GM03348 (cell line): ENCODE results near the gene PLEKHA7.
A peak's percentile ranks its signal among the peaks of the same experiment; 100 is the strongest.
"Not testable (repeated sequence)": the region's sequence is repeated elsewhere in the genome, so short reads cannot be mapped to it uniquely, and the experiment has no call there.

Experiments
- DNase-seq: peaks from one replicate; pipeline ENCODE4 v3.0.0; 2012; ENCODE audit warnings: low spot score

Gene PLEKHA7

DNA sequence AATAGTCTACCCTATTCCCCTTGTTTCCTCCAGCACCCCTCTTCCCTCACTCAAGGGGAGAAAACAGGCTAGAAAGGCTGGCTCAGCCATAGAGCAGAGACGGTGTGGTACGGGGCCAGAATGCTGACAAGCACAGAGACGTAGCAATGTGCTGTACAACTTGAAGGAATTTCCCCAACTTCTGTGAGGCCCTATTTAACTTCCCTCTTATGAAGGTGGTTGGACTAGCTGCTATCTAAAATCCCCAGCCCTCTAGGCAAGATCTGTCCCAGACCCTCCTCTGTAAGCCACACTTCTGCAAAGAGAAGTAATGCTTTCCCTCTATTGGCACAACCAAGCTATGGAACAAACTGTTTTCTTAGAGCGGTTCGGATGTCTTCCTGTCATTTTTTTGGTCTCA lies 37.8 kb downstream of the PLEKHA7 start:
- no peak for DNase-seq

DNA sequence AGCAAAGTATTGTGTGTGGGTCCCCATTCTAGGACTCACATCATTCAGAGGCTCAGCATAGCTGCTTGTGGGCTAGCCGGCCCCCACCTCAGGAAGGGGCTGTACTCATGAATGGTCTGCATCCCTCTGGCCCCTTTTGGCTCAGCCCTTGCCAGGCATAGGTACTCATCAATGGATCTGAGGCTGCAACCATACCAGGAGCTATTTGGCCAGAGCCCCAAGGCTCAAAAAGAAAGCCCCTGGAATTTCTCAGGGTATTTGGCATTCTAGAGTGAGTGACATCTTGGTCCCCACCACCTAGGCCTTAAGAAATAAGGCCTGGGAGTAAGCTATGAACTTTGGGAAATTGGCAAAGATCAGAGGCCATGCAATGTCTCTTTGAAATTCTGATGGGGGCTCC lies 38.3 kb downstream of the PLEKHA7 start:
- no peak for DNase-seq

DNA sequence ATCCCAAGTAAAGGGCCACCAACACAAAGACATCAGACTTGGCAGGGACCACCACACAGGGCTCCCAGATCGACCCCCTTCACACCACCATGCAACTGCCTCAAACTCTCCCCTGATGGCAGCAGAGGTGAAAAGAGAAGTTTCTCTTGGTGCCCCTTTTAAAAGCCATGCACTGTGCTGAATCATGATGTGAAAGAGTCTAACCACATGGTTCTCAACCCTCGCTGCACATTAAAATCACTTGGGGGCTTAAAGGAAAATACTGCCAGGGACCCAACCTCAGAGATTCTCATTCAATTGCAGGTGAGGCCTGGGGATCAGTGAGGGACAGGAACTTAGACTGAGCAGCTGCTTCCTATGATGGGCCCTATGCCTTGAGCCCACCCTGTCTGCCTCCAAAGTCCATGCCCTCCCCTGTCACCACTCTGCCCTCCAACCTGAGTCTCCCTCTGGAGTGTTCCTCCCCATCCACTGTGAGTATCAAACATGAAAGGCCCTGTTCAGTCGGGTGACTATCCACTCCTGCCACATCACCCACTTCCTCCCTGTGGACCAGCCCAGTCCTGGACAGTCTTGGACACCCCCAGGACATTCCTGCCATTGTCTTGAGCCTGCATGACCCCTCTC lies 40.8 kb downstream of the PLEKHA7 start:
- DNase-seq = no peak

DNA sequence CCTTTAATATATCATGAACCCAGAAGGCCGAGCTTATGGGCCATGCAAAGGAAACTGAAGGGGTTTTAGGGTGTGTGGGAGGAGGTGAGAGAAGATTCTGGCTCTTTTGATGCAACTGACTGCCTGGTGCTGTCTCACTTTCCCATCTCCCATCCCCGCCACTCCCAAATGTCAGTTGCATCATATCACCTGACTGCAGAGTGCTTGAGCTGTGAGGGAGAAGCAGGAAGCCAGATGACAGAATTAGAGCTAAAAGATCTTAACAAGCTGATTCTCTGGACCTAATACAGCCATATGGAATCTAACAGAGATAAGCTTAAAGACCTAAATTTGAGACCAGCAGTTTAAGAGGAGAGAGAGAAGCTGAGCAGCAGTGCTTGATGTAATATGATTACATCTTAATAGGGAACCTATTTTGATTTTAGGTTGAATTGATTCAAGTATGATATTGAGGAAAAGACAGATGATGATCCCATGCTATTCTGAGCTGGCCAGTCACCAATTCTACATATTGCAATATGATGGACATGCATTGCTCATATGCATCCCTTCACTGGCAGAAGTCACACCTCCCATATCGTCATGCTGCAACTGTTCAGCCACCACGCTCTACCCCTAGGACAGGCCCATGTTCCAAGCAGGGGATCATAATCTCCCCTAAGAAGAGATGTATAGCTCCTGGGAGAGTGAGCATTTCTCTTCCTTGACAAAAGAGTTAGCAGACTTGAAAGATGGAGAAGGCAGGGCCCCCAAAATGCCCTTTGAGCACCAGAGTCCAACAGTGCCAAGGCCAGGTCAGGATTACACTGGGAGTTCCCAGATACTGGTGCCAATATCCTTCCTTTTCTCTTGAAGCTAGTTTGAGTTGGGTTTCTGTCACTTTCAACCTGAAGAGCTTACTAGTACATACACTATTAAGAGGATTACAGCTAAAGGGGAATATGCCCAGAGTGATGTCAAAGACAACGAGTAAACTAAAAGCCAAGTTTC lies 44.9 kb downstream of the PLEKHA7 start:
- DNase-seq = no peak

DNA sequence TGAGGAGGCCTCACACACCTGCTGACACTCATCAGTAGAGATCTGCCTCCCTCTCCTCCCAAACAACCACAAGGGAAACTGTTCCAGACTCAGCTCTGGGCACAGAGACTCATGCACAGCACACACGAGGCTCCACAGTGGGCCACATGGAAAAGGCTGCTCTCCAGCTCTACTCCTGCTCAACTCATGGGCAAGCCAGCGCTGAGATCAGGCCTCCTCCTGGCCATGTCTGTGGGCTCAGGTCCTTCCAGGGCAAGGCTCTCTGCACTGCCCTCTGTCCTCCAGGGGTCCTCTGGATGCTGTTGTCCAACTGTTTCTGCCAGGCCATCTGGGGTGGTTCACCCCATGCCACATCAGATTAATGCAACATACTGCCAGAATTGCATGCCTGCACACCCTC lies 46.0 kb downstream of the PLEKHA7 start:
- no peak for DNase-seq

DNA sequence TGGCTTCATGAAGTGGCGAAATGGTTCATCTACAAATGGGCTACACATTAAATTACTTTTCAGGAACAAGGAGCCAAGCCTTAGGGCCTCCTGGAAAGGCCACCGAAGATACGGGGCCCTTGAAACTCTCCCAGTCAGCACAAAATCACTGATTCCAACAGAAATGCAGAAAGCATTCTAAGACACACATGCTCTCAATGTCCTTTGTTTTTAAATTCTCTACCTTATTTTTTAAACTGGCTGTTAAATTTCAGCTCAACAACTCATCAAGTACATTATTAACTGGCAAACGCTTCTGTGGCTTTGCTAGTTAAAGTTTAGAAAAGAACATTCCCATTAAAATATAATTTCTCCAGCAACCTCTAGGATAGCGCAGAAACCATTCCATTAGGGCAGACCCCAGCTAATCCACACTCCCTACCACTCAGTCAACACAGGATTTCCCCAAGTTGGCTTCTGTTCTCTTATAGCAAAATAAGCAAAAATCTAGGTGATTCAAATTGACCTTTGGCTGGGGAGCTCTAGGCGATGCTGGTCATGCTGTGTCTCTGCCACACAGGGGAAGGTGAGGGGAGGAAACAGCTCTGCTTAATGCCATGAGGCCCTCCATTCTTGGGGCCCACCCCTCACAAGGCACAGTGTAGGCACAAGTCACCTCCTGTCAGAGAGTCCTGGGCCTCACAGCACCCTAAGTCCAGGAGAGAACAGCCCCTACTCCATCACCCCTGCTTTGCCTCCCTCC lies 47.1 kb downstream of the PLEKHA7 start:
- no peak for DNase-seq

DNA sequence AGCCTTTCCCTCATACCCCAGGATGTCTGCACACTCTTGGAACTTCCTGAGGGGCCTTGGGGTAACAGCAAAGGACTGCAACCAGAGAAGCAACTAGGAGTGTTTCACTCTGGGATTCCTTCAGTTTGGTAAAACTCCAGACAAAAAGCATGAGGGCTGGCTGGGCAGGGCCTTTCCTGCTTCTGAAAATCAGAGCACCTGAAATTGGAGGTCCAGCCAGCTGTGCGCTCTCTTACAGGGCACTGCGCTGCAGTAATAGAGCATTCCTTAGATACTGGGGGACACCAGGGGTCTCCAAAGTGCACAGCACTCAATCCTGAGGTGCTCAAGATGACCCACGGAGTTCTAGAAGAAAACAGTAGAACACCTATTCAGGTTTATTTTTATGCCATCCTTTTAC lies 49.7 kb downstream of the PLEKHA7 start:
- DNase-seq = no peak

DNA sequence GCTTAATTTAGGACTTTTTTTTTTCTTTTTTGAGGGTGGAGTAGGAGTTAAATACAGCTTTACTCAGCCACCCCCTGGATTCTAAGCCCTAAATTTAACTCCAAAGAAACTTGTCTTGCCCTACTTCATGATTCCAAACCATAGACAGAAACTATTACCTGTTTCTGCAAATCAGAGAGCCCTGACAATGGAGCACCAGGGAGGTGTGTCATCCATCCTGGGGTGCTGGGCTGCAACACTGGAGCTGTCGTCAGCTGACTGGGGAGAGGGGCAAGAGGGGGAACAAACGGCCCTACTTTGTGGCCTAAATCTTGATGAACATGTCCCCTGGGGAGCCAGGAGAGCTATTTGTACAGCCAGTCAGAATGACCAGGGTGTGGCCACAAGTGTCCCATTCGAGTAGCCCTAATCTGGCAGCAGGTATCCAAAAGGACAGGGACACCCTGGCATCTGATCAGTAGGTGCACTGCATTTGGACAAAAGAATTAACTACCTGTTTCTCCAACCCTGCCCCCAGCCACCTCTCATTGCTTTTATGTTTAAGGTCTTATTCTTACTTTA lies 50.8 kb downstream of the PLEKHA7 start:
- no peak for DNase-seq

DNA sequence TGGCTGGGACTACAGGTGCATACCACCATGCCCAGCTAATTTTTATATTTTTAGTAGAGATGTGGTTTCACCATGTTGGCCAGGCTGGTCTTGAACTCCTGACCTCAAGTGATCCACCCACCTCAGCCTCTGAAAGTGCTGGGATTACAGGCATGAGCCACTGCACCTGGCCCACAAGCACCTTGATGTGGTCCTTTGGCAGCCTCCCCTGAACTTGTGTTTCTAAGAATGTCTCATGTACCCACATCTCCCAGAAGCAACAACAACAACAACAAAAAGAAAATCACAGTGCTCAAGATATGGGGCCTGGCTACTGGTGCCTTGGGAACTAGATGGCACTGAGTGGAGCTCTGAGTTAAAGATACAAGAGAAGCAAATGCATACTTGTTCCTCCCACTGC lies 51.6 kb downstream of the PLEKHA7 start:
- not testable (repeated sequence) for DNase-seq

DNA sequence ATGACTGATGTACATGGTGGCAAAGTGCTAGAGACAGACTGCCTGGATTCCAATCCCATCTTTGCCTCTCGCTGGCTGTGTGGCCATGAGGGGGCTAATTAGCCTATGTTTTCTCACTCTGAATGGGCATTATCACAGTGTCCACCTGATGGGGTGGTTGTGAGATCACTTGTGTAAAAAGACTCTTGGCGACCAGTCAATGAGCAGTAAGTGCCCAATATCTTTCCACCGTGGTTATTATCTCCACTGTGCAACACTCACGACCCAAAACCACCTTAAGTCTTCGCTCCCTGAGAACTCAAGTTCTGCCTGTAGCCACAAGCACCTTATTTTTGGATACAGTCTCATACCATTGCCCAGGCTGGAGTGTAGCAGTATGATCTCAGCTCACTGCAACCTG lies 52.1 kb downstream of the PLEKHA7 start:
- DNase-seq = no peak

DNA sequence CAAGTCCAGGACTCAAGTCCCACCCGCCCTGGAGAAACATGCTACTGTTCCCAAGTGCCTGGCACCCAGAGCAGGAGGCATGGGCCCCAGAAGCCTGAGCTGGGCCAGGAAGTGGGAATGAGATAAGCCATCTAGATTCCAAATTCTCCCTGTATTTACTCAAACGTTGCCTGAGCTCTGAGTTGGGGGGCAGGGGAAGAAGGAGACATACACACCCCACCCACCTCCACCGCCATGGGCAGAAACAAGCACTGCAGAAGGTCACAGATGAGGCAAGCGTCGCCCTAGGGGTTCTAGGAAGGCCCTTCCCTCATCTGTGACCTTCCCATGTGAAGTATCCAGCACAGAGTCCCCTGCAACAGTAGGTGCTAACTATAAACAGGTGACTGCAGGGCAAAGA lies 54.0 kb downstream of the PLEKHA7 start:
- no peak for DNase-seq

DNA sequence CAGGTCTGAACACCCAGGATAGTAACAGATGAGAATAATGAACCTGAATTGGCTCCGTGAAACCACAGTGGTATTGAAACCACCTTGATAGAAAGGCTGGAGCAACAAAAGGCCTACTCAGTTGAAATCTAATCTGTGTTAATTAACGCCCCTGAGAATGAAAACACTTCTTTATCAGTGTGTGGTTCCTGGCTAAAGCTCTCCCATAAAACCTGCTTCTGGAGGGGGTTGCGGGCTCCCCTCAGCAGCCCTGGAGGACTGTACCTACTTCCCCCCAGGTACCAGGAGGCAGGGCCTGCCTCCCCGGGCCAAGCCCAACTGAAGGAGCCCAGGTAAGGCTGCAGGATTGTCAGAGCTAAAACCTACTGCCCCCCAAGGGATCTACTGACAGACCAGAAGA lies 54.6 kb downstream of the PLEKHA7 start:
- DNase-seq = no peak

DNA sequence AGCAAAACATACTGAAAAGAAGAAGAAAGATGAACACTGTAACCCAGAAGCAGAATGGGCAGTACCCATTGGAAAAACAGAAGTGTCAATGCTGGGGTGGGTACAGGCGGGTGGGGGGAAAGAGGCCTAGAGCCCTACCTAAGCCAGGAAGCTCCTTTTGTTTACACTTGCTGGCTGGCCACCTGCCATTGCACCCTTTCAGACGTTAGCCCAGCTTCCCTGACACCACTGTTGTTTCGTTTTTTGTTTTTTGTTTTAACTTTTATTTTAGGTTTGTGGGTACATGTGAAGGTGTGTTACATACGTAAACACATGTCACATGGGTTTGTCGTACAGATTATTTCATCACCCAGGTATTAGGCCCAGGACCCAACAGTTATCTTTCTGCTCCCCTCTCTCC lies 55.4 kb downstream of the PLEKHA7 start:
- DNase-seq = no peak

DNA sequence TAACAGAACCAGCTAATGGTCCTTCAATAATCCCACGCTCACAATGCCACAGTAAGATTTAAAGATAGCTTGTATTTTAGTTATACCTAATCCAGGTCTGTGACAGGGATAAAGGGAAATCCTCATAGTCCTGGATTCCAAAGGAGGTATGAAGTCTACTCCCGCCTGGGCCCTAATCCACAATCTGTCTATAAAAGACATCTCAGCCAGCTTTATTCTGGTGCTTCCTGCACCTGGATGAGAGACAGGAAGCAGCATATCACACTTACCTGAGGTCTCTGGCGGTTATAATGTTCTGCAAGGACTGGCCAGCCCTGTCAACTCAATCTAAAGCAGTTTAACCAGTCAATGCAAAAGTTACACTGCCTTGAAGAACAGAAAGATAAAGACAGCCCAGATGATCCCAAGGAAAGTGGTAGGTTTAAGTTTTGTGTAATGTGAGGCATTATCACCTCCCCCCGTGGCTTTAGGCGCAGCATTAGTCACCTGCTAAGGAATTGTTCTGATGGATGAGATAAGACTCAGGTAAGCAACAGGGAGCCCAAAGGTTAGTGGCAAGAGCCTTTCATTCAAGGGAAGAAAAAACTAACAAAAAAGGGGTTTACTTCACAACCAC lies 57.6 kb downstream of the PLEKHA7 start:
- no peak for DNase-seq

DNA sequence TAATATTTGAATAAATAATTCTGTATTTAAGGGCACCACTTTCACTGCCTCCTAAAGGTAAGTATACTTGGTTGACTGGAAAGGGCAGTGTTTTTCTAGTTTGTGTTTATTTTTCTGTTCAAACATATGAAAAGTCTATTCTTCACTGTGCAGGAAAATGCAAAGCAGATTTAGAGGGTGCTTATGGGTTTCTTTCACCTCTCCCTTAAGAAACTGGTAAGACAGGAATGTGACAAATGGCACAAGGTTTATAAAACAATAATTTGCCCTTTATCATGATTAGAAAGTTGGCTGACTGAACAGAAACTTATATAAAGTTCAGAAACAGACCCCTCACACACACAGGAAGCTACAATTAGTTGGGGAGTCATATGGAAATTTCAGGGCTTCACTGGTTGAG lies 60.6 kb downstream of the PLEKHA7 start:
- no peak for DNase-seq

DNA sequence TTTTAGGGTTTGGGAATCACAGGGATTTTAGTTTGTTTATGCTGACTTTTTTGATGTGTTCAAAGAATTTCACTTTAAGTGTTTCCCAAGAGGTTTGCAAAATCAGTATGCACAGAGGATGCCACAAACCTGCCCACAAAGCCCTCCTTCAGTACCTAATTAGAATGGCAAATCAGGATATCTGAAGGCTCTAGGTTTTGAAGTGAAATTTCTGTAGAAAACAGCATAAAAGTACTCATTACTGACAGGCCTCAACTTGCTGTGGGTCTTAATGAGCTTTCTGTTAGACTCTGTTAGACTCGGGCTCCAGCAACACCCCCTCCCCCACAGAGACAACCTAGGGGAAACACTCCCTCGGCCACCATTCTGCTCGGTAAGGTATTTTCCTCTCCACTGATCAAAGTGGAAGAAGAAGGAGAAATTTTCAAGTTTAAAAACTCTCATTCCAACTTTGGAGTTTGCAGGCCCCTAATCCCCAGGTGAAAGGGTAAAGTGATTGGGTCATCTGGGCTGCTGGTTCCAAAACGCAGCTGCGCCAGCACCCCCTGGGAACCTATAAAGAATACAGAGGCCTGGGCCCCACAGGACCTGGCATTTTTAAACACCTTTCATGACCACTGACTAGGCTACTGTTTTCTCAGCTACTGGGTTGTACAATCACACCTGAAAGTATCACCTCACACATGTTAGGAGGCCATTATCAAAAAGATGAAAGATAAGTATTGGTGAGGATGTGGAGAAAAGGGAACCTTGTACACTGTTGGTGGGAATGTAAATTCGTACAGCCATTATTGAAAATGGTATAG lies 67.5 kb downstream of the PLEKHA7 start:
- DNase-seq = no peak

DNA sequence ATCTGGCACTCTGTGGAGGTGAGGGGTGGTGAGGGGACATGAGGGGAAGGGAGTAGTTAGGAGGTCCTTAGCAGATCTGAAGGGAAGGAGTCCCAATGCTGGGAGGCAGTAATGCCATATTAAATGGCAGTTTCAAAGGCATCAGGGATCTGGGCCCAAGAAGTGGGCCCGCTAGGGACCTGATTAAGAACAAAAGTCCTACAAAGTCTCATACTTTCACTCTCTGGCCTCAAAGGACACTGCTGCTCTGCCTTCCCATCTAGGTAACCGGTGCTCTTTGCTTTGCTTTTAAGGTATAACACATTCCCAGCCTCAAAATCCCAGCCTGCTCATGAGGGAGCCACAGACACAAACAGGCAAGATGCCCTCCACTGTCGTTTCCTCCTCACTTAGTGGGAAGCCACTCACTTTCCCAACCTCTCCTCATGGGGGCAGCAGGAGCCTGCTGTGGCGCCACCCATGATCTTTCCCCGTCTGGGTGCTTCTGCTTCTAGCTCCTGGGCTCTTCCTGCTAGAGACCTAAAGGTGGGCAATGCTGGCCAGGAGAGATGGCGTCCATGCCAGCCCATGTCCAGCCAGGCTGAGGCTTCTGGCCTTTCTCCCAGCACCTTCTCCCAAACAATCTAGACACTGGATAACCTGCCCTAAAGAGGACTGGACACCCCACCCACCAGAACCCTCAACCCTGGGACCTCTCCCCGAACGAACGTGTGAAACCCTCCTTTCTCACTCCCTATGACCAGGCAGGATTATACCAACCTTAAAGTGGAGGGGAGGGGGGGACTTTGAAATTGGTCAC lies 68.3 kb downstream of the PLEKHA7 start:
- peak; percentile 78 for DNase-seq

DNA sequence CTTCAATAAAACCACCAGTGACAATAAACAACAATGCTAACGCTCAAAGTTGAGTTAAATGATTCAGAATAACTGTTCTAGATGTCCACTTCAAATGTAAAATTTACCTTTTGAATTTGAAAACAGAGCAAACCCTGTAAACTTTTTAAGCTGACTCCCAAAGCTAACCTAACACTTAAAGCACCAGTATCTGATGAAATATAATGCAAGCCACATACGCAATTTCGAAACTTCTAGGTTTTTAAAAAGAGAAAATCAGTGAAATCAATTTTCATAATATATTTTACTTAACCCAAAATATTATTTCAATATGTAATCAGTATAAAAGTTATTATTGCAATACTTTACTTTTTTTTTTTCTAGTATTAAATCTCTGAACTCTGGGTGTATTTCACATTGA lies 71.3 kb downstream of the PLEKHA7 start:
- DNase-seq = no peak

DNA sequence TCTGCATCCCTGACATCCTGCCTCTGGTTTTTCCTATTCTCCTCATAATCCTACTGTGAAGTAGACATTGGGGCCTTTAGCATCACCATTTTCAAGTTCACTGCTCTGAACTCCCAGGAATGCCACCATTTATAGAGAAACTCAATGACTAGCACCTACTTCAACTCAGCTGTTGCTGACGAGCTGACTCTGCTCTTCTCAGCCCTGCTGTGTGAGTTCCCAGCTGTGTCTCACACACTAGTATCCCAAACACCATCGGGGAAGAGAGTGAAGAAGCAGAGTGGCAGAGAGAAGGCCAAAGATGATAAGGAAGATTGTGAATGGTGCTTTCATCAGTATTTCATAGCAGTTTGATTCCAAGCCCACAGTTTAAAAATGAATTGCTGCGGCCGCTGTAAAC lies 71.9 kb downstream of the PLEKHA7 start:
- DNase-seq = no peak

DNA sequence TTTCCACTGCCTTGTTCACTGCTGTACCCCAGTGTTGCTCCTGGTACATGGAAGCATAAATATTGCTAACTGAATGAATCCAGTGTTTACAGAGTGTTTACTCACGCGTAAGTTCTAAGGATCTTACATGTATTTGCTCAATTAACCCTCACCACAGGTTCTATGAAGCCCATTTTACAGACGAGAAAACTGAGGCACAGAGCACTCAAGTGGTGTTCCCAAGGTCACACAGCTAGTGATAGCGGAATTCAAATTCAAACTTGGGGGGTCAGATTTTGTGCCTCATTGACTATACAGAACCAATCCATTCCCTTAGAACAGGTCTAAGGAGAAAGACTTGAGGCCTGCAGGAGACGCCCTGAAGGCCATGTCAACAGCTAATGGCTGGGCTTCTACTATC lies 72.3 kb downstream of the PLEKHA7 start:
- DNase-seq = no peak
